HCT116 (cell line): ENCODE measurements around the gene CEP162. TPM values are rescaled to one million over a fixed set of nuclear protein-coding genes. Genes with fewer than 3 reads are reported as not detected.

Source experiments
- ATAC-seq: fragments of 200-7000 bp; cut with Tn5 transposase; 2 replicates; pipeline ENCODE4 v1.9.1; 2020; ENCODE audit warnings: mild to moderate bottlenecking, moderate library complexity
- BruUV-seq: library from RNA; stranded (reverse); fragments of 400-500 nt; replicated peaks from 2 replicates; lab custom pipeline; 2021; lab: Mats Ljungman, UMichigan
- CTCF ChIA-PET: fragments of 300-600 bp; sonication (Branson Sonifier 250); formaldehyde crosslinking; loops from one replicate; lab custom pipeline; 2021; ENCODE audit warnings: antibody characterized with exemption; lab: Charles Lee
- POLR2A ChIA-PET: fragments of 300-600, 350-600 bp; sonication (Branson Sonifier 250); formaldehyde crosslinking; loops from one replicate; lab custom pipeline; 2021; ENCODE audit warnings: antibody characterized with exemption; lab: Charles Lee
- RAD21 ChIA-PET, 2 experiments: fragments of 300-600 bp; sonication (Branson Sonifier 250); formaldehyde crosslinking; loops; one replicate each; lab custom pipeline; 2023; ENCODE audit warnings: low total read pairs in 2 of 2; ENCODE audit not compliant: uncharacterized antibody in 2 of 2, unreplicated experiment in 2 of 2, low non-redundant PET in 1 of 2; lab: Charles Lee
- DNase-seq: peaks from one replicate; pipeline ENCODE4 v3.0.0-alpha.2; 2010; ENCODE audit warnings: low read depth, low spot score
- H2AFZ ChIP-seq: fragments of 200-600 bp; shearing (Covaris generic), sonication (generic); 2 replicates; pipeline ENCODE4 v1.6.1; 2017; ENCODE audit warnings: low read depth, mixed run types, mixed read lengths, antibody characterized with exemption, low read length; ENCODE audit not compliant: poor library complexity, severe bottlenecking
- H3K27ac ChIP-seq: 2 replicates; pipeline ENCODE4 v1.5.1; 2012; ENCODE audit warnings: low read depth, low read length
- H3K27me3 ChIP-seq: fragments of 200-600 bp; sonication (generic); 2 replicates; pipeline ENCODE4 v1.6.1; 2016; ENCODE audit warnings: mixed run types, low read length, mixed read lengths; ENCODE audit not compliant: insufficient read depth
- H3K36me3 ChIP-seq, 2 experiments: fragments of 200-500 bp in 1 of 2; fragments of 200-600 bp in 1 of 2; sonication (Bioruptor generic) in 1 of 2; sonication (generic) in 1 of 2; 2 replicates each; pipeline versions ENCODE4 v1.5.1 to v1.6.1; 2014 to 2016; ENCODE audit warnings: low read length in 2 of 2, inconsistent platforms in 1 of 2, mixed read lengths in 1 of 2, mixed run types in 1 of 2; ENCODE audit not compliant: insufficient read depth in 2 of 2, control insufficient read depth in 1 of 2
- H3K4me1 ChIP-seq, 2 experiments: fragments of 200-600 bp in 1 of 2; sonication (generic) in 1 of 2; 2 replicates each; pipeline versions ENCODE4 v1.5.1 to v1.6.1; 2012 to 2017; ENCODE audit warnings: low read length in 2 of 2, inconsistent platforms in 1 of 2, mild to moderate bottlenecking in 1 of 2, mixed read lengths in 1 of 2, mixed run types in 1 of 2, moderate library complexity in 1 of 2; ENCODE audit not compliant: insufficient read depth in 2 of 2, control insufficient read depth in 1 of 2
- H3K4me2 ChIP-seq: fragments of 200-600 bp; sonication (generic); 2 replicates; pipeline ENCODE4 v1.6.1; 2017; ENCODE audit warnings: mixed run types, low read length, mixed read lengths
- H3K4me3 ChIP-seq, 2 experiments: fragments of 200-600 bp in 1 of 2; sonication (generic) in 1 of 2; replicated peaks in 1 of 2; 2 replicates each; pipeline ENCODE4 v1.5.1; 2011 to 2016; ENCODE audit warnings: low read length in 2 of 2, control low read depth in 1 of 2, low read depth in 1 of 2, mild to moderate bottlenecking in 1 of 2, mixed read lengths in 1 of 2, mixed run types in 1 of 2
- H3K79me2 ChIP-seq: fragments of 200-600 bp; sonication (generic); 2 replicates; pipeline ENCODE4 v1.6.1; 2017; ENCODE audit warnings: mild to moderate bottlenecking, mixed run types, low read length, moderate library complexity, mixed read lengths; ENCODE audit not compliant: insufficient read depth
- H3K9ac ChIP-seq: fragments of 200-600 bp; sonication (generic); 2 replicates; pipeline ENCODE4 v1.6.1; 2016; ENCODE audit warnings: low read length, mixed read lengths
- H3K9me2 ChIP-seq: fragments of 200-600 bp; sonication (generic), shearing (Covaris generic); 2 replicates; pipeline ENCODE4 v1.6.1; 2017; ENCODE audit warnings: mixed run types, mild to moderate bottlenecking, moderate library complexity; ENCODE audit not compliant: insufficient read depth
- H3K9me3 ChIP-seq, 2 experiments: fragments of 200-500 bp in 1 of 2; fragments of 200-600 bp in 1 of 2; sonication (Bioruptor generic) in 1 of 2; sonication (generic) in 1 of 2; 2 replicates each; pipeline ENCODE4 v1.6.1; 2014 to 2017; ENCODE audit warnings: low read length in 2 of 2, mixed read lengths in 2 of 2, inconsistent platforms in 1 of 2, low read depth in 1 of 2, mild to moderate bottlenecking in 1 of 2, mixed run types in 1 of 2, moderate library complexity in 1 of 2; ENCODE audit not compliant: control insufficient read depth in 1 of 2, insufficient read depth in 1 of 2
- H4K20me1 ChIP-seq: fragments of 200-600 bp; sonication (generic), shearing (Covaris generic); 2 replicates; pipeline ENCODE4 v1.6.1; 2017; ENCODE audit warnings: mixed run types, mild to moderate bottlenecking, moderate library complexity; ENCODE audit not compliant: insufficient read depth
- CEBPB ChIP-seq: IDR thresholded peaks from 2 replicates; pipeline ENCODE4 v1.6.1; 2012; ENCODE audit warnings: low read depth
- CTCF ChIP-seq, 3 experiments: fragments of 200-600 bp in 1 of 3; sonication (generic) in 1 of 3; IDR thresholded peaks in 2 of 3; conservative IDR thresholded peaks in 1 of 3; 2 replicates each; pipeline ENCODE4 v1.5.1; 2012 to 2017; ENCODE audit warnings: low read depth in 2 of 3, low read length in 2 of 3, antibody characterized with exemption in 1 of 3, borderline replicate concordance in 1 of 3, control low read depth in 1 of 3, mild to moderate bottlenecking in 1 of 3, mixed read lengths in 1 of 3, mixed run types in 1 of 3, moderate library complexity in 1 of 3; ENCODE audit not compliant: insufficient read depth in 1 of 3
- EZH2 ChIP-seq: fragments of 200-600 bp; sonication (generic); IDR thresholded peaks from 2 replicates; pipeline ENCODE4 v1.6.1; 2017; ENCODE audit warnings: antibody characterized with exemption, mixed run types
- EZH2phosphoT487 ChIP-seq: fragments of 200-600 bp; IDR thresholded peaks from 2 replicates; pipeline ENCODE4 v1.6.1; 2018; ENCODE audit warnings: antibody characterized with exemption, borderline replicate concordance
- FOSL1 ChIP-seq: IDR thresholded peaks from 2 replicates; pipeline ENCODE4 v1.6.1; 2012; ENCODE audit warnings: low read depth
- SIN3A ChIP-seq: IDR thresholded peaks from 2 replicates; pipeline ENCODE4 v1.6.1; 2012; ENCODE audit warnings: low read depth
- TCF7L2 ChIP-seq: IDR thresholded peaks from 2 replicates; pipeline ENCODE4 v1.7.0; 2011; ENCODE audit warnings: borderline replicate concordance, inconsistent platforms; ENCODE audit not compliant: insufficient read depth, insufficient read length; ENCODE audit errors: extremely low read depth
- ZNF274 ChIP-seq: fragments of 200-500 bp; sonication (Bioruptor generic); IDR thresholded peaks from 2 replicates; pipeline ENCODE4 v1.6.1; 2014; ENCODE audit warnings: mild to moderate bottlenecking, low read depth, low read length, inconsistent platforms
- intact Hi-C: fragments of 100-400 bp; cut with micrococcal nuclease; formaldehyde crosslinking; loops from 2 replicates; pipeline ENCODE4 v1.10.0; 2022
- total RNA-seq: library from RNA; stranded (reverse); gene quantifications from one replicate; pipeline ENCODE4 v1.2.1, GENCODE V29; 2021; ENCODE audit not compliant: unreplicated experiment
- TF ChIP-seq, protein P1 (sequence below): IDR thresholded peaks from 2 replicates; pipeline ENCODE4 v1.6.1; 2012; ENCODE audit warnings: low read depth
- TF ChIP-seq, protein P2 (sequence below): IDR thresholded peaks from 2 replicates; pipeline ENCODE4 v1.6.1; 2012

Gene CEP162
- total RNA-seq, 1 experiment from 2014 or later: 5.5 TPM

DNA sequence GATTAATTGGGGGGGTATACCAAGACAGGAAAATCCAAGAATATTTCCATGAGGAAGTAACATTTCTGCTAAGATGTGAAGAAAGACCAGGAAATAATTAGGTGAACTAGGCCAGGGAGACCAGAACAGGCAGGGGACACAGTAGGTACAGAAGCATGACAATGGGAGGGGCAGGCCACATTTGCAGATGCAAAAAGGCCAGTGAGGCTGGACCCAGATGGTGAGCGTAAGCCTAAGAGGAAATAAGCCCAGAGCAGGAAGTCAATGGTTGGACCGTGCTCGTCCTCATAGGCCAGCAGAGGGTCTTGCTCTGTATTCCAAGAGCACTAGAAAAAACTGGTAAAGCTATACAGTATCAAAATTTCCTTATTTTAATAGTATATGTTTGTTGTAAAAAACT, 9.4 kb downstream of the CEP162 start:
- H4K20me1 ChIP-seq: no peaks in the 10 kb centered on the region; the same call in 1 of the 2 replicates
- H3K4me3 ChIP-seq: no peak overlapping the region
- no peaks in the 10 kb centered on the region for H3K9me2 ChIP-seq
- no peak overlapping the region for H3K9ac ChIP-seq
- H3K36me3 ChIP-seq: no peaks in the 10 kb centered on the region
- H3K4me1 ChIP-seq: no peaks in the 10 kb centered on the region
- BruUV-seq: no TSS peak
- no peak overlapping the region for H2AFZ ChIP-seq
- H3K27ac ChIP-seq: no peak overlapping the region
- POLR2A ChIA-PET: no interaction called here
- no peak overlapping the region for H3K4me2 ChIP-seq
- TF ChIP-seq EZH2: no peak
- TF ChIP-seq, all 23 proteins: peak for 0
- no peaks in the 10 kb centered on the region for H3K79me2 ChIP-seq
- intact Hi-C loops: no loop called here
- DNase-seq (no peak), ATAC-seq (no peak)
- no peaks in the 10 kb centered on the region for H3K27me3 ChIP-seq
- ChIA-PET RAD21 (no interaction called here), CTCF (no interaction called here)
- no peaks in the 10 kb centered on the region for H3K9me3 ChIP-seq

- no peak overlapping the region for H3K27ac ChIP-seq
- CTCF ChIA-PET: no interaction called here
- intact Hi-C loops: no loop called here
Observed at GRCh38 chr6:84213217-84213616, 14.2 kb downstream of the CEP162 start.

More at GRCh38 chr6:84213217-84213616, 14.2 kb downstream of the CEP162 start:
- Histone ChIP-seq H3K79me2 (no peaks in the 10 kb centered on the region), H3K4me3 (no peak overlapping the region), H3K4me2 (no peak overlapping the region), H3K36me3 (no peaks in the 10 kb centered on the region), H3K4me1 (0 out of 4 replicates have a peak, but pooled peaks cover 0 to 3% of the 10 kb centered on the region in 2 experiments), H3K9ac (no peak overlapping the region), H3K9me2 (no peaks in the 10 kb centered on the region), H3K9me3 (no peaks in the 10 kb centered on the region)
- ATAC-seq: no peak
- TF ChIP-seq, protein P1, sequence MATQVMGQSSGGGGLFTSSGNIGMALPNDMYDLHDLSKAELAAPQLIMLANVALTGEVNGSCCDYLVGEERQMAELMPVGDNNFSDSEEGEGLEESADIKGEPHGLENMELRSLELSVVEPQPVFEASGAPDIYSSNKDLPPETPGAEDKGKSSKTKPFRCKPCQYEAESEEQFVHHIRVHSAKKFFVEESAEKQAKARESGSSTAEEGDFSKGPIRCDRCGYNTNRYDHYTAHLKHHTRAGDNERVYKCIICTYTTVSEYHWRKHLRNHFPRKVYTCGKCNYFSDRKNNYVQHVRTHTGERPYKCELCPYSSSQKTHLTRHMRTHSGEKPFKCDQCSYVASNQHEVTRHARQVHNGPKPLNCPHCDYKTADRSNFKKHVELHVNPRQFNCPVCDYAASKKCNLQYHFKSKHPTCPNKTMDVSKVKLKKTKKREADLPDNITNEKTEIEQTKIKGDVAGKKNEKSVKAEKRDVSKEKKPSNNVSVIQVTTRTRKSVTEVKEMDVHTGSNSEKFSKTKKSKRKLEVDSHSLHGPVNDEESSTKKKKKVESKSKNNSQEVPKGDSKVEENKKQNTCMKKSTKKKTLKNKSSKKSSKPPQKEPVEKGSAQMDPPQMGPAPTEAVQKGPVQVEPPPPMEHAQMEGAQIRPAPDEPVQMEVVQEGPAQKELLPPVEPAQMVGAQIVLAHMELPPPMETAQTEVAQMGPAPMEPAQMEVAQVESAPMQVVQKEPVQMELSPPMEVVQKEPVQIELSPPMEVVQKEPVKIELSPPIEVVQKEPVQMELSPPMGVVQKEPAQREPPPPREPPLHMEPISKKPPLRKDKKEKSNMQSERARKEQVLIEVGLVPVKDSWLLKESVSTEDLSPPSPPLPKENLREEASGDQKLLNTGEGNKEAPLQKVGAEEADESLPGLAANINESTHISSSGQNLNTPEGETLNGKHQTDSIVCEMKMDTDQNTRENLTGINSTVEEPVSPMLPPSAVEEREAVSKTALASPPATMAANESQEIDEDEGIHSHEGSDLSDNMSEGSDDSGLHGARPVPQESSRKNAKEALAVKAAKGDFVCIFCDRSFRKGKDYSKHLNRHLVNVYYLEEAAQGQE: no peak
- TF ChIP-seq TCF7L2: no peak
- TF ChIP-seq FOSL1: no peak
- no peak for TF ChIP-seq EZH2phosphoT487
- TF ChIP-seq ZNF274: no peak
- no peak for TF ChIP-seq SIN3A
- TF ChIP-seq CEBPB: no peak
- no peak for TF ChIP-seq CTCF (IDR thresholded peaks at IDR 0.05 in 2 of 3, conservative IDR thresholded peaks at IDR 0.05 in 1 of 3; ENCODE audit: borderline replicate concordance in 1 of 3, insufficient read depth in 1 of 3, low read depth in 2 of 3, low read length in 2 of 3)
- TF ChIP-seq, protein P2, sequence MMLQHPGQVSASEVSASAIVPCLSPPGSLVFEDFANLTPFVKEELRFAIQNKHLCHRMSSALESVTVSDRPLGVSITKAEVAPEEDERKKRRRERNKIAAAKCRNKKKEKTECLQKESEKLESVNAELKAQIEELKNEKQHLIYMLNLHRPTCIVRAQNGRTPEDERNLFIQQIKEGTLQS: no peak
- no peak for TF ChIP-seq EZH2
- TF ChIP-seq, all 23 proteins: peak for 0
- no peak overlapping the region for H2AFZ ChIP-seq
- ChIA-PET RAD21 (no interaction called here), POLR2A (no interaction called here)
- BruUV-seq: no TSS peak
- DNase-seq: no peak
- H4K20me1 ChIP-seq: no peaks in the 10 kb centered on the region
- no peaks in the 10 kb centered on the region for H3K27me3 ChIP-seq
